AG04450 (cell line): ENCODE results near the gene SMARCB1. TPM values are rescaled to one million over a fixed set of nuclear protein-coding genes. Genes with fewer than 3 reads are reported as not detected.

Source experiments
- CTCF ChIA-PET: fragments of 300-600, 350-600 bp; formaldehyde crosslinking; extraction: SDS; loops from one replicate; lab custom pipeline; 2022; ENCODE audit warnings: antibody characterized with exemption, inconsistent platforms; lab: Charles Lee
- POLR2A ChIA-PET: fragments of 350-600 bp; formaldehyde crosslinking; extraction: SDS; loops from one replicate; lab custom pipeline; 2021; ENCODE audit warnings: antibody characterized with exemption, inconsistent platforms; lab: Yijun Ruan, JAX
- DNase-seq: peaks from one replicate; pipeline ENCODE4 v3.0.0-alpha.2; 2011; ENCODE audit warnings: low read depth, low spot score
- H3K27ac ChIP-seq: one replicate; pipeline ENCODE4 v1.5.1; 2012; ENCODE audit warnings: low read depth, low read length, control low read depth
- H3K27me3 ChIP-seq: one replicate; pipeline ENCODE4 v1.6.0; 2012; ENCODE audit warnings: low read length; ENCODE audit not compliant: control insufficient read depth, insufficient read depth
- H3K4me3 ChIP-seq: 2 replicates; pipeline ENCODE4 v1.5.1; 2011; ENCODE audit warnings: mild to moderate bottlenecking, low read depth, low read length, control low read depth
- H3K9me3 ChIP-seq: 2 replicates; pipeline ENCODE4 v1.5.1; 2012; ENCODE audit warnings: low read length; ENCODE audit not compliant: control insufficient read depth, insufficient read depth
- CTCF ChIP-seq: IDR thresholded peaks from 2 replicates; pipeline ENCODE4 v1.5.1; 2011; ENCODE audit warnings: low read depth, low read length, control low read depth, inconsistent platforms
- polyA plus RNA-seq: library from polyadenylated mRNA; depleted of rRNA; stranded (reverse); fragments of >200 nt; gene quantifications from 2 replicates; pipeline ENCODE4 v1.2.3, GENCODE V29; 2011

SMARCB1 gene
- polyA plus RNA-seq, 1 experiment = 180 TPM

DNA sequence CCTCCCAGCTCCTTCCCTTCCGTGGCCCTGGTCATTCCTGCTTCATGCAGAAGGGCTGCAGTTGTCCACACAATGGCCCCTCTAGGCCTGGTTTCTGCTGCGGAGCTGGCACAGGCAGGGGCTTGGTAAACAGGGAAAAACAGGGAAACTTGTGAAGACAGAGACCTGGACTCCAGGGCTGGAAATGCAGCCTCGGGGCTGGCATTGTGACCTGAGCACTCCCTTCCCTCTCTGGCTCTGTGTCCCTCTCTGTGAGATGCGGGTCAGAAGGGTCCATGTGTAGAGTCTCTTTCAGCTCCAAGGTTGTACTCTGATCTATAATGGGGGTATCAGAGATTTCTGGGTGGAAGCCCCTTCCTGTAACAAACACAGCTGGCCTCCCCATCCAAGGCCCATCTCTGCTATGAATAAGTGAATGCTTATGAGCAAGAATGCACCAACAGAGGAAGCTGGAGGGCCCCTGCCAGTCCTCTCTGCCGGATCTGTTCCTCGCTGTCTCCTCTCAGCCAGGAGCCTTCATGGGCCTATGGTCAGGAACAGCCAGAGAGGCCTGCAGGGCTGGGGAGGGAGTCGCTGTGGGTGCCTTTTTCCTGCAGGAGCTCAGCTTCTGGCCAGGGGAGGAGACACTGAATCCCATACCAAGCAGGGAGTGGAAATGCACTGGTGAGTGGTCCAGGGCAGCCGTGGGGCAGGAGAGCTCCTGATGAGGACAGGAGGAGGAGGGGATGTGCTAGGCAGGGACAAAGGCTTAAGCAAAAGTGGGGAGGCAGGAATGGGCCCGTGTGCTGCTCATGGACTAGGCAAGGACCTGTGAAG, 58.7 kb downstream of the SMARCB1 start:
- POLR2A ChIA-PET = interaction anchor here (0.6 to 1.3 kb wide), 2 partner anchors 12 to 42 kb away, joined by 3 to 4 read pairs; partner anchors contain the start of gene SLC2A11
- no peak for DNase-seq
- no peak for TF ChIP-seq CTCF

GRCh38 chr22:23846081-23846469, 59.3 kb downstream of the SMARCB1 start:
- no peak overlapping the region for H3K4me3 ChIP-seq
- no peak for DNase-seq
- CTCF ChIA-PET = interaction anchor here (0.8 to 3.6 kb wide), 6 partner anchors 31 to 219 kb away, joined by 3 to 12 read pairs (median 4); partner anchors contain the start of genes MIF and MMP11
- peaks cover 16% of the 10 kb centered on the region for H3K27me3 ChIP-seq
- H3K9me3 ChIP-seq = no peaks in the 10 kb centered on the region; the same call in 1 of the 2 replicates
- no peak for TF ChIP-seq CTCF
- H3K27ac ChIP-seq = no peak overlapping the region
- POLR2A ChIA-PET = interaction anchor here (0.6 kb wide), 1 partner anchor 11 kb away, joined by 3 read pairs; the partner anchor contains the start of gene SLC2A11

More for the DNA sequence above, 58.7 kb downstream of the SMARCB1 start:
- CTCF ChIA-PET = interaction anchor here (0.8 to 3.6 kb wide), 7 partner anchors 12 to 218 kb away, joined by 3 to 12 read pairs (median 4); partner anchors contain the start of genes MIF, MMP11 and SLC2A11
- no peaks in the 10 kb centered on the region; the same call in 1 of the 2 replicates for H3K9me3 ChIP-seq
- H3K4me3 ChIP-seq = no peak overlapping the region
- H3K27me3 ChIP-seq = peaks cover 18% of the 10 kb centered on the region
- no peak overlapping the region for H3K27ac ChIP-seq

DNA sequence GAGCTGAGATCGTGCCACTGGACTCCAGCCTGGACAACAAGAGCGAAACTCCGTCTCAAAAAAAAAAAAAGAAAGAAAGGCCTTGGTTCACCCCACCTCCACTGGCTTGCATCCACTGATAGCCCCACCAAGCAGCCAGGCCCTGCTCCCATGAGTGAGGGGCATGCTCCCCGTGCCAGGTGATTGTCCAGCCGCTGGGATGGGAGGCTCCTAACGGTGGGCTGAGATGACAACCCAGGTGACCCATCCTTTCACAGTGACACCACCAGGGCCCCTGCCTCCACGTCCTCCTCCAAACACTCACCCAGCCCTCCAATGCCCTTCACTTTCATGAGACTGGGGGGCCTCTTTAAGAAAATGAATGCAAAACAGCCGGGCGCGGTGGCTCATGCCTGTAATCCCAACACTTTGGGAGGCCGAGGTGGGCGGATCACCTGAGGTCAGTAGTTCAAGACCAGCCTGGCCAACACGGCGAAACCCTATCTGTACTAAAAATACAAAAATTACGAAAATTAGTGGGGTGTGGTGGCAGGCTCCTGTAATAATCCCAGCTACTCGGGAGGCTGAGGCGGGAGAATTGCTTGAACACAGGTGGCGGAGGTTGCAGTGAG, 60.6 kb downstream of the SMARCB1 start:
- no peak for DNase-seq
- POLR2A ChIA-PET = no interaction called here
- H3K4me3 ChIP-seq = no peak overlapping the region
- CTCF ChIA-PET = interaction anchor here (0.7 to 3.6 kb wide), 3 partner anchors 67 to 132 kb away, joined by 3 to 12 read pairs (median 3); partner anchors contain the start of gene MMP11
- H3K27ac ChIP-seq = no peak overlapping the region
- no peak for TF ChIP-seq CTCF
- H3K9me3 ChIP-seq = no peaks in the 10 kb centered on the region
- H3K27me3 ChIP-seq = peaks cover 4% of the 10 kb centered on the region

GRCh38 chr22:23847991-23848864, 61.5 kb downstream of the SMARCB1 start:
- POLR2A ChIA-PET = interaction anchor here (0.7 kb wide), 1 partner anchor 185 kb away, joined by 7 read pairs; no protein-coding TSS in a partner anchor
- Histone ChIP-seq H3K27me3 (no peaks in the 10 kb centered on the region), H3K27ac (no peak overlapping the region), H3K9me3 (no peaks in the 10 kb centered on the region), H3K4me3 (no peak overlapping the region)
- CTCF ChIA-PET = interaction anchor here (0.6 to 2.7 kb wide), 3 partner anchors 10 to 133 kb away, joined by 3 to 39 read pairs (median 3); partner anchors contain the start of gene SLC2A11
- DNase-seq = no peak
- TF ChIP-seq CTCF = no peak
